Fibroblast of skin of right quadriceps (primary cell): ENCODE results near the gene MRPL23.

Experiments used
- DNase-seq: peaks from one replicate; pipeline ENCODE4 v3.0.0-alpha.2; 2013

Gene MRPL23

DNA sequence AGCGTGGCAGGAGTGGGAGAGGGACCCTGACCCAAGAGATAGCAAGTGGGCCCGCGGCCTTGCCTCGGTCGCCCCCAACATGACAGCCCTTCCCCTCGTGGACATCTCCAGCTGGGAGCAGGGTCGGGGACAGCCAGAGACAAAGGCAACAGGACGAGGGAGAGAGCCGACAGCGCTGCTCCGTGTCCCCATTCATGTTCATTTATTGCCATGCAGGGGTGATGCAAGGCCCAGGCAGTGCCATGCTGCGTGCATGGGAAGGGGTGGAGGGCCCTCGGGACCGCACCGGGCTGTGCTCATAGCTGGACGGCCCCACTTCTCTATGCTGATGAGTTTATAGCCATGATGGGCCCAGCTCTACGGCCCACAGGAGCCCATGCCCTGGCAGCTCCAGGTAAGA is 12.7 kb downstream of the MRPL23 start:
- DNase-seq = no peak

DNA sequence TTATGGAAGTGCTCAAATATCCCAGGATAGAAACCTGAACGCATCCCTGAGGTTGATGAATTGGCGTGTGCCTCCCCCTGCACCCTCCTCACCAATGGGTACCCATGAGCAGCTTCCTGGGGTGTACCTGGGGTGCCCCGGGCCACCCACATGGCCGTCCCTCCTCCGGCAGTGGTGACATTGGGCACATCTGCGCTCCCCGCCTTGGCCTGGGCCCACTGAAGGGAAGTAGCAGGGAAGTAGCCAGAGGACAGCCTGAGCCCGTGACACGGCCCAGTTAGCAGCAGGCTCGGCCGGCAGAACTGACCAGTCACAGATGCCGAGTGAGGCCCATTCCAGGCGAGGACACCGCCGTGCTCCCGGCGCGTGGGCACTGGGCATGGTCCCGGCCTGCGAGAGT is 16.7 kb downstream of the MRPL23 start:
- no peak for DNase-seq

DNA sequence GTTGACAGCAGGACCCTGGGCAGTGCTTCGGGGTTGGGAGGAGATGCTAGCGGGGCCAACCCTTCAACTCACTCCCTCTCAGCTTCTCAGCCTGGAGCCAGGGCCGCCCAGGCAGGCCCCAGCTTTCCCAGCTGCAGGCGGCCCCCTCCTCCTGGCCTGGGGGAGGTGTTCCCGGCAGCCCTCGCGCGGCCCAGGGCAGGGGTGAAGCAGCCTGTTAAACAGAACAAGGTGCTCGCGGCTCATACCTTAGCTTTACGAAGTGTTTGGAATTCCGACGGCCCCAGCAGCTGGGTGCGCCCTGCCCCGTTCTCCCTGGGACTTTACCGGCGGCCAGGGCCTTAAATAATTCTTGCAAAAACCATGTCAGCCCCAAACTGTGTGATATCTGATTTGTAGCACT is 17.2 kb downstream of the MRPL23 start:
- no peak for DNase-seq

DNA sequence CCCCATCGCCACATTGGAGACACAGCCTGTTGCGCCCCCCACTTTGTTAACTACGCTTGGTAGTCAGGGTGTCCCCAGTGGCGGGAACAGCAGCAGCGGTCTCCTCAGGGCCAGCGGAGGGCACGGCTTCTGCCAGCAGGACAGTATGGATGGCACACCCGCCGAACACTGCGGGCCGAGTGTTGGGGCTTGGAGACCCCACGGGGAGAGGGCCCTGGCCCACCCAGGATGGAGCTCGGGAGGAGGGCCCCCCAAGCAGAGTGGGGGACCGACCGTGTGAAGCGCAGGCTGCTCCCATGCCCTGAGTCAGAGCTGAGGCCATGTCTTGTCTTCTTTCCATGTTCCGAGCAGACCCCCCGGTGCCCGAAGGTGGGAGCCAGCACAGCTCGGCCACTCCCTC is 17.8 kb downstream of the MRPL23 start:
- no peak for DNase-seq

DNA sequence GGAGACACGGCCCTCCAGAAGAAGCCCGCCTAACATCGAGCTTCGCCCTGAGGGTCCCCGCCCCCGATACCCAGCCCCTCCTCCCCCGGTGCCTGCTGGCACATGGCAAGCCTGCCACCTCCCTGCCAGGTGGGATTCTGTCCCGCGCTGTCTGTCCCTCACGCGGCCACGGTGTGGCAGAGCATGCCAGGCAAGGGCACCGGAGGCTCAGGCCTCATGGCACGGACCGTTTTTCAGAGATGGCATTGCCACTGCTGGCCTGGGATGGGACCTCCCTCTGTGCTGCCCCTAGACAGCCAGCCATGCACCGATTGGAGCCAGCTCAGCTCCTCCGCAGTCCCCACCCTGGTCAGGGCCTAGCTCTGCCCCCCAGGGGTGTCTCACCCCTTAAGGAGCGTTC is 19.4 kb downstream of the MRPL23 start:
- no peak for DNase-seq

DNA sequence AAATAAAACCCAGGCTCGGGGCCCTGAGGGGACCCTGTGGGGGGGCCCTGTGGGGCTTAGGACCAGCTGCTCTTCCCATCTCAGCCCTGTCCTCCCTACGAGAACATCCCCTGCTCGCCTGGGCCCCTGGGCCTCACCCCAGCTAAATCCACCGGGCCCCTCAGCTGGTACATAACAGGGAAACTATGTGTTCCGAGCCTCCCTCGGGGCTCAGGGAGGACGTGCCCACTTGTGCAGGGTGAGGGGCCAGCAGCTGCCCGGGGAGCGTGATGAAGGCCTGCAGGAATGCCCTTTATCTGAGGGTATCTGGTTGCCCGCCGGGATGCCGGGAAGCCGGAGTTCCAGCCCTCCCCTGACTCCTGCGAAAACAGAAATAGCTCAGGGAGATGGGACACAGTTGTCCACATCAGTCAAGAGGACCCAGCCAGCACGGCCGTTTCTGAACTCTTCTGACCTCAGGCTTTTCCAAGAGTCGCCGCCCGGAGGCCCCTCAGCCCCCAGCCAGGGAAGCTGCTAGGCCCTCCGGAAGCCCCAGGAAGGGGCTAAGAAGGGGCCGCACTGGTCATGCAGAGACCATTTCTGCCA is 20.6 kb downstream of the MRPL23 start:
- no peak for DNase-seq

DNA sequence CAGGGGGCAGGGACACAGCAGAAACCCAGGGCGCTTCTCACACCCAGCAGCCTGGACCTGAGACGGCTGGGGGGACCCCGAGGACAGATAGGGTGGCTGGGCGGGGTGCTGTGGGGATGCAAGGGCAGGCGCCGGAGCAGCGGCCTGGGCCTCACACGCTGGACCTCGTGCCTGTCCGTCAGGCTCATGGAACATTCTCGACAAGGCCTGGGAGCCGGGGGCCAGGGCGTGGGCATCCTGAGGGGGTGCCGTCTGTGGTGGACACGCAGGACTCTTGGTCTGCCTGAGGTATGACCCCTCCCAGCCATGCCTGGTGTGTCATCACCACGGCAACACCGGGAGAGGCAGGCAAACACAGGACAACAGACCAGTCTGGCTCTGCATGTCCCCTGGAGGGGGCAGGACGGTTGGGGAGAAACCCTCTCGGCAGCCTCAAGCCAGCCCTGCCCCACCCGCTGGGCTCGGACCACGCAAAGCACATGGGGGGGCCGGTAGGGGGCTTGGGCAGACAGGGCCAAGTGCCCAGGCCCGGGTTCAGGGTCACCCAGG is 21.4 kb downstream of the MRPL23 start:
- no peak for DNase-seq

DNA sequence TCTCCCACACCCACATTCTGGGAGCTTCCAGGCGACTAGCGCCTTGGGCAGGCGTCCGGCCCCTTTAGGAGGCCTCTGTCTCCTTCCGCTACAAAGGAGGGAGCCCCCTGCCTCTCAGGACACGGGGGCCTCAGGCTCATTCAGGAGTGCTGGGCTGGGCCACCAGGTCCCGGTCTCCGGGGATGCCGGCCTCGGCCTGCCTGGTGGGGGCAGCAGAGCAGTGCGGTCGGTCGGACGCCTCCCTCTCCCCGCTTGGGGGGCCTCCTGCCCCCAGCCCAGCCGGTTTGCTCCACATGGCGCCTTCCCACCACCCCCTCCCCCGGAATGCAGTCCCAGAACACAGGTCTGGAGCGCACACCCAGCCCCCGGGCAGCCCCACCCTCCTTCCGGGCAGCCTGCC is 21.9 kb downstream of the MRPL23 start:
- DNase-seq = no peak

DNA sequence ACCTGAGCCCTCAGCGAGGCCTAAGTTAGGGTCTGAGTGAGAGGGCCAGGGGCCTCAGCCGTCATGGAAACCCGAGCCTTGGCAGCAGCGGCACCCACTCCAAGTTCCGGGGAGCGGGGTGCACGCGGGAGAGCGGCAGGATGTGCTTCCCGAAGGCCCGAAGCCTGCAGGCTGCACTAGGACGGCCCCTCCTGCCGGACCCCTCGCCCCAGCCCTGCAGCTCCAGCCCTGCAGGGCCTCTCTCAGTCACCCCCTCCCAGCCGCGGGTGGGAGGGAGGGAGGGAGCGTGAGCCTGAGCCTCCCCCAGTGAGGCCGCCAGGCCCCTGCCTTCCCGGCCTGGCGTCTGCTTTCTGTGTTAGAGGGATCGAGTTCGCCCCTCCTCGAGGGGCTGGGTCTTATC is 22.6 kb downstream of the MRPL23 start:
- DNase-seq = no peak

DNA sequence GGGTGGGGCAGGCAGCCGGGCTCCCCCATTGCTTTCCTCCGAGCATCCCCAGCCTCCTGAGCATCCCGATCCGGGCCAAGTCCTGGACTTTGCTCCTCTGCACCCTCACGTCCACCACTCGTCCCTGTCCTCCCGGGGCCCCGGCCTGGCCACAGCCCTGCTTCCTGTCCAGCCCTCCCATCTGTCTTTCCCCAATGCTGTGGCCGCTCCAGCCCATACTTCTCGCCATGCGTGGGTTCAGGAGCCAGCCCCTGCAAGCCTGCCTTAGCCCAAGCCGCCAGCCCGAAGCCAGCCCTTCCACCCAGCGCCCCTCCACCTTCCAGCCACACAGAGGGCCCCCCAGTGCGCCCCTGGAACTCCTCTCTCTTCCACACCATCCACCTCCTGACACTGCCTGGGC is 23.8 kb downstream of the MRPL23 start:
- DNase-seq = no peak

DNA sequence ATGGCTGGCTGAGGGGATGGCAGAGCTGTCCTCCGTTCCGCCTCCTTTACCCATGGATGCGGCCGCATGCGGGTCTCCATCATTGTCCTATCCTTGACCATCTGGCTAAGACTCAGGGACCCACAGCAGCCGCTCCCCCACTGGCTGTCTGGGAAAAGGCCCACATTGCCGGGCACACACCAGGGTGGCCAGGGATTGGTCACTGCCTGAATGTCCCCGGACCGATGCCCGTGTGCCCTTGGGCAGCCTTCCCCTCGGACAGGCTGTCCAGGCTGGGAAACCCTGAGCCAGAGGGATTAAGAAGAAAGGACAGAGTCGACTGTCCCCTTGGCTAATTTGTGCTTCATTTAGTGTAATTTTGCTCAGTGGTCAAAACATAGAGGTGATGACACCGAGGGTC is 28.1 kb downstream of the MRPL23 start:
- no peak for DNase-seq

DNA sequence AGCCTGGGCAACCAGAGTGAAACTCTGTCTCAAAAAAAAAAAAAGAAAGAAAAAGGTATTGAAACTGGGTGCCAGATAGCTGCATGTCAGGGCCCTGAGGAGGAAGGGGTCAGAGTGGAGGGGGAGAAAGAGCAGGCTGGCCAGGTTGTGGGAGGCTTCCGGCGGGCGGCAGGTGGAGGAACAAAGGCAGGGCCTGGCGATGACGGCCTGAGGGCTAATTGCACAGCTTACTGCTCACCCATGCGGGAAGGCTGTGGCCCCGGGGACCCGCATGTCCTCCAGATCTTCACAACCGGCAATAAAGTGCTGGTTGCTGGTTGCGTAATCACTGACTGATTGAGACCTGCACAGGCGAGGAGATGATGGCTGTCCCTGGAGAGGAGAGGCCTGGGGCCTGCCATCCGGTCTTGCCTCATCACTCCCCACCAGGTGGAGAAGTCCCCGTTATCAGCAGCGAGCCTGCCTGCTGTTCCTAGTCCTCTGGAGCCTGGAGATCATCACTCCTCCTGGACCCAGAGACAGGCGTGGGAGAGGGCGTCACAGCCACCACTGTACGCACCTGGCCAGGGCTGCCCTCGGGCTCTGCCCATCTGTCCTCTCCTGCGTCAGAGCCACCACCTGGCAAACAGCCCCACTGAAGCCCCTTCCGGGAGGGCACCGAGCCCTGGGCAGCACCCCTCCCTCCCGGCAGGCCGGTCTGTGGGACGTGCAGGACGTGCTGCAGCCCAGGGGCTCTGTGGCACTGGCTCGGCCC is 31.8 kb downstream of the MRPL23 start:
- DNase-seq = no peak

DNA sequence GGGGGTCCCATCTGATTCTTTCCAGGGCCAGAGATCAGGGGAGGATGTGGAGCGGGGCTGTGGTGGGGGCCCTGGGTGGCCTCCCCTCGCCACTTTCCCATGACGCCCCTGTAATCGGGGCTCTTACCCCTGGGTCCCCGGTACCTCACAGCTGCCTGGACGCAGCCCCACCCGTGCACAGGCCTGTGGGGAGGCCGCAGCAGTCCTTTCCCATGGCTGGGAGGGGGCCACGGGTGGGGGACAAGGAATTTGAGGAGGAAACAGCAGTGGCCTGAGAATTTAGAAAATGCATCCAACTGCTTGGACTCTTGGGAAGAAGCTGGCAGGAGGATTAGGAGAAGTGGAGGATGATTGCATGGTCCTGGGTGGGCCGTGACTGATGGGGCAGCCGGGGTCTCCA is 32.5 kb downstream of the MRPL23 start:
- no peak for DNase-seq

DNA sequence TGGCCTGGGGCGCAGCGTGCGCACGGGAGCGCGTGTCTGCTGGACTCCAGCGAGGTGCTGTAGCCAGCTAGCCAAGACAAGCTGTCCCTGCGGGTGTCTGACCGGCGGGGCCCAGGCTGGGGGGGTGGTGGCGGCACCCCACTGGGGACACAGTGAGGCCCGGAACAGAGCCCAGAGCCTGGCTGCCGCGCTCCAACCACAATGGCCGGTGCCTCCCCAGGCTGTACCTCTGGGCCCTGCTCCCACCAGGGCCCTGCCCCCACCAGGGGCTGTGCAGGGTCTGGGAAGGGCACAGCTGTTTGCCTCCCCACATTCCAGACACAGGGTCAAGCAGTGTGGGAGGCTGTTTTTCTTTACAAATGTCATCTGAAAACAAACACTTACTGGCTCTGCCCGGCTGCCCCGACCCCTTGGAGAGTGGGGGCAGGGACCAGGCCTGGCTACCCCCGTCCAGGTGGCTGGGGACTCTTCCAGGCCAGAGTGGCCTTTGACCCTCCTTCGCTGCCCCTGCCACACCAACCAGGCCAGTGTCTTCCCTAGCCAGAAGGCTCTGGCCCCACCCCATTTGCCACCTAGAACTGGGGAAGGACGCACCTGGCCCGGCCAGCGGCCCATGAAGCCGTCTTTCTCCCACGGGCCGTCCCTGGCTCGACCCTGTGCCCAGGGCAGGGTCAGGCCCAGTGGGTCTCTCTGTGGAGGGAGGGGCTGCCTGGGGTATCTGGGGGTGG is 35.9 kb downstream of the MRPL23 start:
- DNase-seq = no peak

DNA sequence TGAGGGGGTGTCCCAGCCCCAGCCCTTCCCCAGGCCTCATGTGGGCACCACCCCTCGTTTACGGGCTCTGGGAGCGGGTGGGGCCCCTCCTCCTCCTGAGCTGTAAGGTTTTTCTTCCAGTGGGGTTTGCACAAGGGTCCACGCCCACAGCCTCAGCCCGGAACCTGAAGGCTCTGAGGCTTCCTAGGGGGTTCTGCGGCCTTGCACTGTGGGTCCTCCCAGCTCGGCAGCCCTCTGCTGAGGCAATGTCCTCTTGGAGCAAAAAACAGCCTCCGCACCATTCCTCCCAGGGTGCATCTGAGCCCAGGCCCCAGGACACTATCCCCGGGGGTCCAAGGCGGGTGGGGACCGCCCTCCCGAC is 36.4 kb downstream of the MRPL23 start:
- DNase-seq = no peak

DNA sequence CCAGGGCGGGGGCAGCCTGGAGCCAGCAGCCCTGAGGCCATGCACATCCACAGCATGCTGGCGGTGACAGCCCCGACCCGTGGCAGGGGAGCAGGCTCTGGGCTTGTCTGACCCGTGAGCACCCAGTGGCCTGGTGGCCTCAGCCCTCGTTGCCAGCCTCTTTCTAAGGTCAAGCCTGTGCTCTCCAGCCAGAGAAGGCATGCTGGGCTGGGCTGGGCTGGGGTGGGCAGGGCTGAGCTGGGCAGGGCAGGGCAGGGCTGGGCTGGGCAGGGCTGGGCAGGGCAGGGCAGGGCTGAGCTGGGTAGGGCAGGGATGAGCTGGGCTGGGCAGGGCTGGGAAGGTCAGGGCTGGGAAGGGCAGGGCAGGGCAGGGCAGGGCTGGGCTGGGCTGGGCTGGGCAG is 39.9 kb downstream of the MRPL23 start:
- no peak for DNase-seq

DNA sequence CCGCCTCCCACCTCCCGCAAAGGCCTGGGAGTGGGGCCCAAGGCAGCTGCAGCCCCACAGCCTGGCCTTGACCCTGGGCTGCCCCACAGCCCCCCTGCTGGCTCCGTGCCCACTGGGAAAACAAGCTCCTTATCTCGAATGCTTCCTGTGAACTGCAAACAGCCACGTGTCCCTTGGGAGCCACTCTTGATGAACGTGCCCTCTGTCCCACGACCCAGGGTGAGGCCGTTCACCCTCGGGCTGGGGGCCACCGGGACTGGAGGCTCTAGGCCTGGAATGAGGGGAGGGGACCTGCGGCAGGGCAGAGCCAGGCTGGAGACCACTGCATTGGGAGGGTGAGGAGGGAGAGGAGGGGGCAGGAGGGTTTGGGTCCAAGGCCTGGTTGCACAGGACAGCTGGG is 41.0 kb downstream of the MRPL23 start:
- DNase-seq = no peak

DNA sequence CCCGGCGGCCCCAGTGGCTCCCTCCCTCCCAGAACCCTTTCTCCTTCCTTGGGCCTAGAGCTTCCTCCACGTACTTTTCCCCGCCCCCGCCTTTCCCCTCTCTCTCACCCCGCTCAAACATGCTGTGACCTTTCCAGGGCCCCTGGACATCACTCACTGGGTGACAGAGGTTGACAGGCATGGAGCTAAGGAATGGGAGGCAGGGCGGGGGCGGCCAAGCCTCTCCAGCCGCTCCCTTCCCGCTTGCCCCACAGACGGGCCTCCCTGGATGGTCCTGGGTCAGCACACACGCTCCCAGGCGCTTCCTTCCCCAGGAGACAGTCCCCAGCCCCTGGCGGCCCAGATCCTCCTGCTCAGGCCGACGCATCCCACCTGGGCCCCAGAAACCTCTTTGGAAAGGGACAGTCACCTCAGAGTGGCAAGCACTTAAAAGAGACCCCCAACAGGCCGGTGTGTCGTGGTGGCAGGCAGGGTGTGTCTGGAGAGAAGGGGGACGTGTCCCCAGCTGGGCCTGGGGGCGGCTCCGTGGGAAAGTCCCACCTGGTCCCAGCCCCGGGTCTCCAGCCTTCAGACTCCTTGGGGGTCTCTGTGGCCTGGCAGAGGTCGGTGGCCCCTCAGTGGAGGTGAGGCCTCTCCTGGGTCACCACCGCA is 41.7 kb downstream of the MRPL23 start:
- no peak for DNase-seq

DNA sequence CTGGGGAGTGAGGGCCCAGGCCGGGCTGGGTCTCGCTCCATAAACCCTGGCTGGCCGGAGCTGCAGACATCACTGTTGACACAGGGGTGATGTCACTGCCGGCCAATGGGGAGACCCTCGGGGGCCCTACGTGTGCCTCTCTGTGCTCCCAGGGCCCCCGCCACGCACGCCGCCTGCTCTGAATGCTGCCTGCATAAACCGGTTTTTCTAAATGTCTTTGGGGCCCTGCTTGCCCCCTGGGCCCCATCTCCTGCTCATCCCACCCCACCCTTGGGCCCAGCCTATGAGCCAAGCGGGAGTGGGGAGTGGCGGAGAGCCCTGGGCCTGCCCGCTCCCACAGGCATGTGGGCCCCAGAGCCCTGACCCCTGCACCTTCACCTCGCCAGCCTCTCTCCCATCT is 42.8 kb downstream of the MRPL23 start:
- DNase-seq = no peak

DNA sequence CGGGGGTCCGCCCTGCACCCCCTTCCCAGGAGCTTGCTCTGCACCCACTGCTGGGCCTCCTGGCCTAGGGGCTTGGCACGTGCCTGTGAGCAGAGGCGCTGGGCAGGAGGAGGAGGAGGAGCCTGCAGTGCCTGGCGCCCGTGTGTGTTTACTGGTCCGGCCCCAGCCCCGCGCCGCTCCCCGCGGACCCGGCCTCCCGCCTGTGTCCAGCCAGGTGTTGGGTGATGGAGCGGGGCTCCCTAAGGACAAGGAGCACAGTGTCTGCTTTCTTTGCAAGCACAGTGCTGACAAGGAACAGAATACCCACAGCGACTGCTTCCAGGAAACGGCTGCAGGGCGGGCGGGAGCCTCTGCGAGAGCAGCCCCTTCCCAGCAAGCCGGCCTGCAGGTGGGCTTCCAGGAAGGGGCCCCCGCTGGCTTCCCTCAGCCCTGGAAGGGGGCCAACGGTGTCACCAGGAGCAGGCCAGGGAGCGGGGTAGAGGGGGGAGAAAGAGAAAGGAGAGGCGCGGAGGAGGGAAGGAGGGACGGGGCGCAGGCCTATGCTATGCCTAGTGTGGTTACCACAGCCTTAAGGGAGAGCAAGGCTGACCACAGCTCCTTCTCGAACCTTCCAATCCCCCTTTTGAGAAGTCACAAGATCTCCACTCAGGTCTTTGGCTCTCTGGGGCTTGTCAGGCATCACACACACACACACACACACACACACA is 43.9 kb downstream of the MRPL23 start:
- no peak for DNase-seq

DNA sequence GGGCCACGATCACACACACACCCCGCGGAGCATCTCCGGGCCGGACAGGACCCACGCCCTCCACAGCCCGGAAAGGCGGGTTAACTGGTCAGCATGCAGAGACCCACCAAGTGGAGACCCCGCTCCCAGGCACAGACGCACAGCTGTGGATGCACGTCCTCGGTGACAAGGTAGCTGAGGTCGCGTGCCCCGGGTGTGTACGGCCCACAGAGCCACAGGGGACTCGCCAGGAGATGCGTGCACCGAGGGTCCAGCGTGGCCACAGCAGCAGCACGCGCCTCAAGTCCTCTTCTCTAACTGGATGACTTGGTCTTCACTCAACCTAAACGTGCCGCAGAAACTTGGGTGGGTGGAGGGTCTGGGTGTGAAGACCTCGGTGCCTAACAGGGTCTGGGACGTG is 45.0 kb downstream of the MRPL23 start:
- DNase-seq = no peak

DNA sequence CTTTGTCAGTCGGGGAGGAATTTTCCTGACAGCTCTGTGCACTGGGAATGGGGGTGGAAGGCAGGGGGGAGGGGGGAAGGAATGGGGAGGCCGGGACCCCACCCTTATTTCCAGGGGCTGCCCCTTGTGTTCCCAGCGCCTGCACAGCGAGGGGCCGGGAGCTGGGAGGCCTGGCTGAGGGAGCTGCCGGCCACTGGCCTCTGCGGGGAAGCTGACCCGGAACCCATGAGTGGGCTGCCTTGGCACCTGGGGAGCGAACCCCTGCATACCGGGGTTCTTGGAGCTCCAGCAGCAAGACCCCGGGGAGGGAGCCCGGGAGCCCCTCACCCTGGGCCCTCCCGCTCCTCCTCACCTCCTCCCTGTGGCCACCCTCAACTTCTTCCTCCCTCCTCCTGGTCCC is 47.0 kb downstream of the MRPL23 start:
- DNase-seq = no peak

DNA sequence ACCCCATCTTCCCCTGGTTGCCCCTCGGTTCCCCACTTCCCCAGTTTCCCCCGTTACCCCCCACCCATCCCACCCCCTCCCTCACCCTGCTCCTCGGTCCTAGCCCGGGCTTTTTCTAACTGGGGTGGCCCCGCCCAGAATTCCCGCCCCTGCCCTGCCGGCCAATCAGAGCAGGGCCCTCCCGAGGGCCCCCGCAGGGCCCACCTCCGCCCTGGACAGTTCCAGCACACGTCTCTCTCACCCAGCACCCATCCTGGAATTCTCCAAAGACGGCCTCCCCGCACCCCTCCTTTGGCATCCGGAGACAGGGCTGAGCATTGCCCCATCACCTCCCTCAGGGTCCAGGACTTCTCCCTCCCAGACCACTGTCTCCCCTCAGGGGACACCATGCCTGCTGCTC is 50.6 kb downstream of the MRPL23 start, which contains the start of gene H19:
Gene H19, minus strand, starts transcription at position 88 of the 400 bp plus-strand sequence.
- DNase-seq = no peak
